ENCODE data around the gene KDM5A.
"Not testable (repeated sequence)": the region's sequence is repeated elsewhere in the genome, so short reads cannot be mapped to it uniquely, and the experiment has no call there.

KDM5A gene

DNA sequence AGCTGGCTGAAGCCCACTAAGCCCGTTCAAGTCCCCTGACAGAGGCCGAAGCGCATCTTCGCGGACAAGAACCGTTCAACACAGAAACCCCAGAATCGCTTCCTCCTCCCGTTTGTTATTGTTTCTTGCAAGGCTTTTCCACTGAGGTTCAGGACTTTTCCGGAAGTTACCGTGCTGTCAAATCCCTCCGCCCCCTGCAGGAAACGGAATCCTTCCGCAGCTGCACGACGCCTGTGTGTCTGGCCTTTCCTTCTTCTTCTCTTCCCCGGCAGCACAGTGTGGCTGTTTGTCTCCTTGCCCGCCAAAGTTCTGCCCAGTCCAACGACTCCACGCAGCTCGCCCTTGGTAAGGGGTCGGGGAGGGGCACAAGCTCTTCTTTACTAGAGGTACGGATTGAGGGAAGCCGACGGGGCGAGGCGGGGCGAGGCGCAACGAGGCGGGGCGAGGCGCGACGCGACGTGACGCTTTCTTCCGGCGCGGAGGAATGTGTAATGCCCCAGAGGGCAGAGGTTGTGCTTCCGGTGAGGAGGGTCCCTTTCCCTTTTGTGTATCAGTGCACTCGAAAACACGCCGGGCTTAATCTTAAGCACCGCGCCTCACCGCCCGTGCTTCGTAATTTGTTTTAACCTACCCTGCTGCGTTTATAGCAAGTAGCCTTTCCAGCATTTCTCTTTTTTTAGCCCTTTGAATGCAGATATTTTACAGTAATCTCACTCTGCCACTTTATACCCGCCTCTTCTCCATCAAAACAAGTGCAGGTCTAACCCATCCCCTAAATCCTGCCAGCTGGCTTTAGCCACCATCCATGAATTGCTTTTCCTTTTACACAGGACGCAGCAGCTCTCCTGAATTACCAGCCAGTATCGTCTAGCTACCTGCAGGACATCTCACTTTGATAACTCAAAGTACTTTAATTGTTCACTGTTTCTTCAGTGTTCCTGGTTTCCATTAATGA, at the start of gene KDM5A:
Gene KDM5A (minus strand): TSS at position 179 of the 955 bp plus-strand sequence. CDS start 229 bp downstream, outside the sequence.
- Mint-ChIP-seq H3K4me1 (peaks cover 42% of the 10 kb centered on the region), H3K27me3 (peaks cover 7% of the 10 kb centered on the region), H3K4me3 (peak within 1 kb of the TSS; percentile 95), H3K36me3 (peaks cover 27% of the 10 kb centered on the region), H3K9me3 (no peaks in the 10 kb centered on the region), H3K27ac (peak within 1 kb of the TSS; percentile 99)
- CTCF ChIA-PET, result interaction anchor here (0.8 to 1.5 kb wide), 3 partner anchors 11 to 63 kb away, joined by 3 to 4 read pairs (median 3); partner anchors contain the start of gene CCDC77
- DNase-seq, result peak; percentile 94

DNA sequence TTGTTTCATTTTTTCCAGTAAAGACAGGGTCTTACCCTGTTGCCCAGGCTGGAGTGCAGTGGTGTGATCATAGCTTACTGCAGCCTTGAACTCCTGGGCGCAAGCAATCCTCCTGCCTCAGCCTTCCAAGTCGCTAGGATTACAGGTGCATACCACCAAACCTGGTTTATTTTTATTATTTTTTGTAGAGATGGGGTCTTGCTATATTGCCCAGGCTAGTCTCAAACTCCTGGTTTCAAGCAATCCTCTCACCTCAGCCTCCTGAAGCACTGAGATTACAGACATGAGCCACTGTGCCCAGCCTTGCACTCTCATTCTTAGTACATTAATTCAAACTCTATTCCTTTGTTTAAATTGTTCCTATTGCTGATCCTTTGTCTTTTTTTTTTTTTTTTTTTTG, 46.6 kb upstream of the KDM5A start:
- H3K27me3 Mint-ChIP-seq, H3K4me1 Mint-ChIP-seq, H3K27ac Mint-ChIP-seq, CTCF ChIA-PET, H3K4me3 Mint-ChIP-seq, DNase-seq, H3K9me3 Mint-ChIP-seq: not testable (repeated sequence)
- H3K36me3 Mint-ChIP-seq, result peaks cover 29% of the 10 kb centered on the region

DNA sequence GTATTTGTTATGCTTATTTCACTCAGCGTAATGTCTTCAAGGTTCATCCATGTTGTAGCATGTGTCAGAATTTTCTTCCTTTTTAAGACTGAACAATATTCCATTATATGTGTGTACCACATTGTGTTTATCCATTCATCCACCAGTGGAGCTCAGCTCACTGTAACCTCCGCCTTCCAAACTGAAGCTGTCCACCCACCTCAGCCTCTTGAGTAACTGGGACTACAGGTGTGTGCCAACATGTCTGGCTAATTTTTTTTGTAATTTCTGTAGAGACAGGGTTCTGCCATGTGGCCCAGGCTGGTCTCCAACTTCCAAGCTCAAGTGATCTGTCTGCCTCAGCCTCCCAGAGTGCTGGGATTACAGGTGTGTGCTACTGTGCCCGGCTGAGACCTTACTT, 33.4 kb upstream of the KDM5A start:
- Mint-ChIP-seq H3K27me3 (no peaks in the 10 kb centered on the region), H3K27ac (no peak overlapping the region), H3K36me3 (peaks cover 8% of the 10 kb centered on the region), H3K4me1 (no peaks in the 10 kb centered on the region), H3K9me3 (no peaks in the 10 kb centered on the region), H3K4me3 (no peak overlapping the region)
- DNase-seq, result no peak
- CTCF ChIA-PET, result interaction anchor here (1.1 kb wide), 1 partner anchor 19 kb away, joined by 3 read pairs; no protein-coding TSS in a partner anchor

DNA sequence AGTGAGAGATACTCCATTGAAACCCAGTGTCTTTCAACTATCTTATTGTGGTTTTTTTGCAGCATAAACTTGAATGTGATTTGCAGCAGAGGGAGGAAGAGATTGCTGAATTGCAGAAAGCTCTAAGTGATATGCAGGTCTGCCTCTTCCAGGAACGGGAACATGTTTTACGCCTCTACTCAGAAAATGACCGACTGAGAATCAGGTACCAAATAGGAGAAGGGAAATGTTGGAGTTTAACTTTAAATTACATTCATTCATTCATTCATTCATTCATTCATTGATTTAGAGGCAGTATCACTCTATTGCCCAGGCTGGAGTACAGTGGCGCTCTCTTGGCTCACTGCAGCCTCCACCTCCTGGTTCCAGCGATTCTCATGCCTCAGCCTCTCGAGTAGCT, 29.3 kb upstream of the KDM5A start:
- no peak overlapping the region for H3K4me3 Mint-ChIP-seq
- H3K9me3 Mint-ChIP-seq, result no peaks in the 10 kb centered on the region
- peaks cover 25% of the 10 kb centered on the region for H3K36me3 Mint-ChIP-seq
- CTCF ChIA-PET, result interaction anchor here (0.9 to 1.1 kb wide), 2 partner anchors 10 to 25 kb away, joined by 3 read pairs; no protein-coding TSS in a partner anchor
- H3K4me1 Mint-ChIP-seq, result no peaks in the 10 kb centered on the region
- H3K27ac Mint-ChIP-seq, result no peak overlapping the region
- H3K27me3 Mint-ChIP-seq, result no peaks in the 10 kb centered on the region
- no peak for DNase-seq

DNA sequence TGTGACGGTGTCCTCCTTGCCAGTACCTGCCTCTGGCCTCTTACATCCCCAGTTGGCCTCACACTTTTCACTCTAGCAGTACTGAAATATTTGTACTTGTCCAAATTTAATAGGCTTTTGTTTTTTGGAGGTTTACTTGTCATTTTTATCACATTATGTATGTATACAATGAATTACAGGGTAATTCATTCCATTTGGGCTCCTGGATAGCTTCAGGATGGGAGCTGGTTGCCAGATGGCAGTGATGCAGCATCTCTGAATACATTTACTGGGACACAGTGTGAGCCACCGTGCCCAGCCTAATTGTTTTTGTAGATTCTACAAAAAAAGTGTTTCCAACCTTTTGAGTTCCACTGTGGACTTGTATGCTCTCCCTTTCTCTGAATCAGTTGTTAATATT, 25.7 kb upstream of the KDM5A start:
- no peak for DNase-seq
- no peak overlapping the region for H3K27ac Mint-ChIP-seq
- no peaks in the 10 kb centered on the region for H3K4me1 Mint-ChIP-seq
- no peaks in the 10 kb centered on the region for H3K27me3 Mint-ChIP-seq
- H3K9me3 Mint-ChIP-seq, result no peaks in the 10 kb centered on the region
- CTCF ChIA-PET, result no interaction called here
- no peak overlapping the region for H3K4me3 Mint-ChIP-seq
- H3K36me3 Mint-ChIP-seq, result peaks cover 25% of the 10 kb centered on the region

DNA sequence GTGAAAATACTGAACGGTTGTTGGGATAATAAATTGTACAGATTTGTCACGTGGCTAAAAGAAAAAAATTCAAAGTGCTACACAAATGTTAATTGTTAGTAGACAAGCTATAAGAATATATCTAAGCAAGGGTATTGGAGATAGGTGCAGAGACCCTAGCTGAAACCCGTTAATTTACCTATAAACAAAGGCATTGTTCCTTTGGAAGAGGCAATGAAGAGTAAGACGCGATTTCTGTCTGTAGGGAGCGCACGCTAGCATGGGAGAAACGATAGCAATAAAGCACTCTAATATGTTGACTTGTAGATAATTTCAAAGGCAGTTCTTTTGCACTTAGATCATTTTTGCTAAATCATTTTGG, 12.9 kb upstream of the KDM5A start:
- H3K4me3 Mint-ChIP-seq, result no peak overlapping the region
- DNase-seq, result peak; percentile 28
- no peak overlapping the region for H3K27ac Mint-ChIP-seq
- no peaks in the 10 kb centered on the region for H3K27me3 Mint-ChIP-seq
- peaks cover 2% of the 10 kb centered on the region for H3K36me3 Mint-ChIP-seq
- CTCF ChIA-PET, result interaction anchor here (0.7 kb wide), 1 partner anchor 117 kb away, joined by 3 read pairs; no protein-coding TSS in a partner anchor
- no peaks in the 10 kb centered on the region for H3K9me3 Mint-ChIP-seq
- peaks cover 6% of the 10 kb centered on the region for H3K4me1 Mint-ChIP-seq

DNA sequence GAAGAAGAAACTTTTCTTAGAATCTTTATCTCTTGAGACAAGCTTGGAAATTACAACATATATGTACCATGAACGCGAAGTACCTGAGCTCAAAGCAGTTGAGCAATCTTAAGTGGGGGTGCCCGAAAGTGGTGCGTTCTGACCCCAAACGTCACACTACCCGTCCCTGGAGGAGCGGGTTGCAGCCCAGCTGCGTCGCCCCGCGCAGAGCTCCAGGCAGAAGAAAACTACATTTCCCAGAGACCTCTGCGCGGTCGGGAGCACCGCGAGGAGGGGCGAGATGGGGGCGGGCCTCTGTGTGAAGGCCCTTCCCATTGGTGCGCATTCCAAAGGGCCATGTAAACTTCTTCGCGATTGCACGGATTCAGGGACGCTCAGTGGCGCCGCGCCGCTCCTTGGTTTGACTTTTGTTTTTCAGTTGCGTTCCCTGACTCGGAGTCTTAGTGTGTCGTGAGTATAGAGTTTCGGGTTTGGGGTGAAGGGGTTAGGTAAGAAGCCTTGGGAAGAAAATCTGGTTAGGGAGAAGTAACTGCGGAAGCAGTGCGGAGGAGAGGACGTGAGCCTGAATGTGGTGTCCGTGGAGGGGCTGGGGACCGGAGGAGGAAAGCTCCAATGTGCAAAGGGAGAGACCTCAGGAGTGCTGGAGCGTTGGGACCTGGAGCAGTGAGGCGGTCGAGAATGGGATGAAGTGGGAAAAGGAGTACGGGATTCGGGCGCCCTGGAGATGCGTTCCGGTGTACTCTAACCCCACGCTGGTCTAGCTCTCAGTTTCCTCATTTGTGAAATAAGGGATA, 12.3 kb upstream of the KDM5A start, which contains the start of gene CCDC77:
Gene CCDC77 (plus strand): TSS at position 410 of the 794 bp plus-strand sequence. CDS start 7,740 bp downstream, outside the sequence.
- Mint-ChIP-seq H3K36me3 (no peaks in the 10 kb centered on the region), H3K27ac (no peak within 1 kb of the TSS), H3K4me3 (no peak within 1 kb of the TSS), H3K4me1 (peaks cover 6% of the 10 kb centered on the region), H3K9me3 (no peaks in the 10 kb centered on the region), H3K27me3 (no peaks in the 10 kb centered on the region)
- DNase-seq, result peak; percentile 94
- CTCF ChIA-PET, result interaction anchor here (0.7 to 1.2 kb wide), 3 partner anchors 11 to 144 kb away, joined by 3 read pairs; no protein-coding TSS in a partner anchor

DNA sequence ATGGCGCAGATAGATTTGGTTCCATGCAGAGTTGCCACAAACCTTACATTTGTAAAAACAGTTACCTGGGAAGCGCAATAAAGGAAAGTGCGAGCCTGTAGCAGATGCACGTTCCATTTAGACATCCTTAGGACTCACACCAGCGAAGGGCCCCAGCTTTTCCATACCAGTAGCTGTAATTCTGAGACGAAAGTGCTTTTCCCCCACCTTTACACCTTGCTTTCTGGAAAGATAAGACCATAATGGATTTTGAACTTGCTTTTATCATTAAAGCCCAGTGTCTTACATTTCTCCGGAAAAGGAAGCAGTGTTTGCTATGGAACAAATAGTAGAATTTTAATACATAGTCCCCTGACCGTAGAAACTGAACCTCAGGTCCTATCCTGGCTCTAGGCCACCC, 11.7 kb upstream of the KDM5A start:
- CTCF ChIA-PET, result interaction anchor here (0.7 to 1.2 kb wide), 2 partner anchors 11 to 144 kb away, joined by 3 read pairs; no protein-coding TSS in a partner anchor
- H3K4me1 Mint-ChIP-seq, result peaks cover 6% of the 10 kb centered on the region
- H3K27me3 Mint-ChIP-seq, result no peaks in the 10 kb centered on the region
- no peak for DNase-seq
- no peaks in the 10 kb centered on the region for H3K36me3 Mint-ChIP-seq
- no peak overlapping the region for H3K4me3 Mint-ChIP-seq
- H3K27ac Mint-ChIP-seq, result no peak overlapping the region
- H3K9me3 Mint-ChIP-seq, result no peaks in the 10 kb centered on the region

DNA sequence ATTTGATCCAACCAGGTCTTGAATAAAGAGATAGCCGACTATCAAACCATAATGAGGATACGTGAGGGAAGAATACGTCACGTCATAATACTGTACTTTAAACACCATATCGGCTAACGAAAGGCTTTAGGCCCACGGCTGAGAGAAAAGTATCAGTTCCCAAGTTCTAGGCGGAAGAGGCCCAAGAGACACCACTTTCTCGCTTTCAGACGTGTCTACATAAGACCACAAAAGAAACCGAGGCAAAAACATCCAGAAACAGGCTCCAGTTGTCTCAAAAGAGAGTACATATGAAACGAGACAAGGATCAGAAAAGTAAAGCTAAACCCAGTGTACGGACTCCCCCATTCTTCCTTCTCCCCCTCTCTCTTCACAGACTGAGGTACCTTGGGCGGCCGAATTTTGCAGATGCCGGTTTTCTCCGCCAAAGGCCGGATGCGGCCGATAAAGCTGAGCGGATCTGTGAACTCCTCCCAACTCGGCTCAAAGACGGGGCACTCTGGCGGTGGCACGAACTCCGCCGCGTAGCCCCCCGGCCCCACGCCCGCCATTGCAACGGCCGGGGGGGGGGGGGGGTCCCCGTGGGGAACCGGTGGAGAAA, 479 bp downstream of the KDM5A start:
- peak overlapping the region; percentile 95 for H3K4me3 Mint-ChIP-seq
- no peaks in the 10 kb centered on the region for H3K9me3 Mint-ChIP-seq
- peaks cover 45% of the 10 kb centered on the region for H3K4me1 Mint-ChIP-seq
- peaks cover 33% of the 10 kb centered on the region for H3K36me3 Mint-ChIP-seq
- peaks cover 7% of the 10 kb centered on the region for H3K27me3 Mint-ChIP-seq
- H3K27ac Mint-ChIP-seq, result peak overlapping the region; percentile 99
- DNase-seq, result peak; percentile 75
- CTCF ChIA-PET, result interaction anchor here (1.0 kb wide), 1 partner anchor 64 kb away, joined by 3 read pairs; no protein-coding TSS in a partner anchor

DNA sequence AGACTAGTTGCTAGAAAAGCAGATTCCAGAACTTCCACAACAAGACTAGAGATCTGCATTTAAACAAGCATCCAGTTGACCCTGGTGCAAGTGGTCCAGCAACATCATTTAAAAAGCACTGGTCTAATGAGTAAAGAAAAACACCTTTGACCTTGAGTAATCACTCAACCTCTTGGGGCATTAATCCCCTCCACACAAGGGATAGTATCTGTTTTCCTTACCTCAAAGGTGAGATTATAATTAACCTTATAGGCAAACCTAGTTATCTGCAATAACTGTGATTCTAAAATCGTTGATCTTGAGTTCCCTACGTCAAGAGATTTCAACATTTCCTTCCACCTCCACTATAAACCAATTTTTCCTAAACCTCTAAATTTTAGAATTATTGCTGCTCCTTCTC, 1.1 kb downstream of the KDM5A start:
- CTCF ChIA-PET, result no interaction called here
- peak overlapping the region; percentile 95 for H3K4me3 Mint-ChIP-seq
- DNase-seq, result no peak
- no peaks in the 10 kb centered on the region for H3K9me3 Mint-ChIP-seq
- H3K36me3 Mint-ChIP-seq, result peaks cover 37% of the 10 kb centered on the region
- peak overlapping the region; percentile 99 for H3K27ac Mint-ChIP-seq
- H3K4me1 Mint-ChIP-seq, result peaks cover 45% of the 10 kb centered on the region
- peaks cover 7% of the 10 kb centered on the region for H3K27me3 Mint-ChIP-seq

DNA sequence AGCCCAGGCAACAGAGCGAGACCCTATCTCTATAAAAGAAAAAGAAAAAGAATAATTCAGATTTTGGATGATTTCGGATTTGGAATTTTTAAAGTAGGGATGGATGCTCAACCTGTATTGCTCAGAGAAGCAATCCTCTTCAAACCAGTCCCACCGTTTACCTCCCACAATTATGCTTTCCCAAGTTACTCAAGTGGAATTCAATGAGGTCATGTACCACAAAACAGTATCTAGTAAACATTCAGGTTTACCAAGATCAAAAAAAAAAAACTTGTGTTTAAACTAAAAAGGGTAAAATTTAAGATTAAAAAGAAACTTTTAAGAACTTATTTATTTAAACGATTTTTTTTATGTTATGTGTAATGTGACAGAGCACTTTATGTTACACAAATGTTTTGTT, 2.5 kb downstream of the KDM5A start:
- DNase-seq, result no peak
- Mint-ChIP-seq H3K4me1 (peaks cover 45% of the 10 kb centered on the region), H3K27me3 (peaks cover 7% of the 10 kb centered on the region), H3K36me3 (peaks cover 43% of the 10 kb centered on the region), H3K4me3 (peak overlapping the region; percentile 40), H3K9me3 (no peaks in the 10 kb centered on the region), H3K27ac (no peak overlapping the region)
- CTCF ChIA-PET, result no interaction called here

DNA sequence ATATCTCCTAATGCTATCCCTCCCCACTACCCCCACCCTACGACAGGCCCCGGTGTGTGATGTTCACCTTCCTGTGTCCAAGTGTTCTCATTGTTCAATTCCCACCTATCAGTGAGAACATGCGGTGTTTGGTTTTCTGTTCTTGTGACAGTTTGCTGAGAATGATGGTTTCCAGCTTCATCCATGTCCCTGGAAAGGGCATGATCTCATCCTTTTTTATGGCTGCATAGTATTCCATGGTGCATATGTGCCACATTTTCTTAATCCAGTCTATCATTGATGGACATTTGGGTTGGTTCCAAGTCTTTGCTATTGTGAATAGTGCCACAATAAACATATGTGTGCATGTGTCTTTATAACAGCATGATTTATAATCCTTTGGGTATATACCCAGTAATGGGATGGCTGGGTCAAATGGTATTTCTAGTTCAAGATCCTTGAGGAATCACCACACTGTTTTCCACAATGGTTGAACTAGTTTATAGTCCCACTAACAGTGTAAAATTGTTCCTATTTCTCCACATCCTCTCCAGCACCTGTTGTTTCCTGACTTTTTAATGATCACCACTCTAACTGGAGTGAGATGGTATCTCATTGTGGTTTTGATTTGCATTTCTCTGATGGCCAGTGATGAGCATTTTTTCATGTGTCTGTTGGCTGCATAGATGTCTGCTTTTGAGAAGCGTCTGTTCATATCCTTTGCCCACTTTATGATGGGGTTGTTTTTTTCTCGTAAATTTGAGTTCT, 18.2 kb downstream of the KDM5A start:
- DNase-seq, CTCF ChIA-PET, H3K4me3 Mint-ChIP-seq, H3K27me3 Mint-ChIP-seq, H3K27ac Mint-ChIP-seq, H3K4me1 Mint-ChIP-seq: not testable (repeated sequence)
- Mint-ChIP-seq H3K9me3 (peaks cover 12% of the 10 kb centered on the region), H3K36me3 (peaks cover 89% of the 10 kb centered on the region)

DNA sequence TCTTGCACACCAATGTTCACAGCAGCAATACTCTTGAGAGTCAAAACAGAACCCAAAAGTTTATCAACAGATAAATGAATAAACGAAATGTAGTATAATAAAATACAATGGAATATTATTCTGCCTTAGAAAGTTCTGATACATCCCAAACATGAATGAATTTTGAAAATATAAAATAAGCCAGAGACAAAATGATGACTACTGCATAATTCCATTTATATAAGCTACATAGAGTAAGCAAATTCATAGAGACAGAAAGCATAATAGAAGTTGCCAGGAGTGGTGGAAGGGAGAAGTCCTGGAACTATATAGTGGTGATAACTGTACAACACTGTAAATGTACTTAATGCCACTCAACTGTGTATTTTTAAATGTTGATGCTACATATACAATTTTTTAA, 21.1 kb downstream of the KDM5A start:
- CTCF ChIA-PET, result no interaction called here
- H3K9me3 Mint-ChIP-seq, result peaks cover 10% of the 10 kb centered on the region
- no peak for DNase-seq
- peaks cover 83% of the 10 kb centered on the region for H3K36me3 Mint-ChIP-seq
- no peaks in the 10 kb centered on the region for H3K27me3 Mint-ChIP-seq
- no peak overlapping the region for H3K27ac Mint-ChIP-seq
- no peaks in the 10 kb centered on the region for H3K4me1 Mint-ChIP-seq
- no peak overlapping the region for H3K4me3 Mint-ChIP-seq

Data from activated naive CD4-positive, alpha-beta T cell treated with anti-CD3 and anti-CD28 coated beads, Interleukin-2, amount 10 ng/mL, durations not matched to agents 7 days and 5 days (primary cell).